Caco-2 (cell line): Measurements from ENCODE around the gene MOK. TPM values are rescaled to one million over a fixed set of nuclear protein-coding genes. Genes with fewer than 3 reads are reported as not detected.

Experiments
- BruUV-seq: library from RNA; stranded (reverse); fragments of 400-500 nt; replicated peaks from 2 replicates; lab custom pipeline; 2021; lab: Mats Ljungman, UMichigan
- CTCF ChIA-PET: fragments of 300-600 bp; sonication (Branson Sonifier 250); formaldehyde crosslinking; loops from one replicate; lab custom pipeline; 2022; ENCODE audit warnings: antibody characterized with exemption; lab: Charles Lee
- POLR2A ChIA-PET: fragments of 300-600 bp; sonication (Branson Sonifier 250); formaldehyde crosslinking; loops from one replicate; lab custom pipeline; 2022; ENCODE audit warnings: antibody characterized with exemption; lab: Charles Lee
- DNase-seq, 2 experiments: peaks; one replicate each; pipeline versions ENCODE4 v3.0.0 to v3.0.0-alpha.2; 2020 to 2022
- H3K27me3 ChIP-seq: replicated peaks from 2 replicates; pipeline ENCODE4 v1.6.0; 2011; ENCODE audit warnings: low read length; ENCODE audit not compliant: control insufficient read depth, insufficient read depth
- H3K36me3 ChIP-seq: 2 replicates; pipeline ENCODE4 v1.5.1; 2011; ENCODE audit warnings: low read length; ENCODE audit not compliant: control insufficient read depth, insufficient read depth
- H3K4me1 ChIP-seq: fragments of 250-450 bp; sonication (Bioruptor Pico); 2 replicates; pipeline ENCODE4 v1.5.1; 2020; ENCODE audit warnings: mild to moderate bottlenecking
- H3K4me3 ChIP-seq: 2 replicates; pipeline ENCODE4 v1.5.1; 2011; ENCODE audit warnings: low read depth, mild to moderate bottlenecking, control low read depth, low read length
- H3K9me3 ChIP-seq: fragments of 250-450 bp; sonication (Bioruptor Pico); 2 replicates; pipeline ENCODE4 v1.5.1; 2020; ENCODE audit warnings: mild to moderate bottlenecking, moderate library complexity
- H3K27ac Mint-ChIP-seq: one replicate; pipeline ENCODE4 v1.8.0; 2022; ENCODE audit warnings: mixed read lengths; ENCODE audit not compliant: unreplicated experiment
- H3K27me3 Mint-ChIP-seq: one replicate; pipeline ENCODE4 v1.8.0; 2022; ENCODE audit warnings: mixed read lengths; ENCODE audit not compliant: insufficient read depth, unreplicated experiment
- H3K36me3 Mint-ChIP-seq: one replicate; pipeline ENCODE4 v1.8.0; 2022; ENCODE audit warnings: mild to moderate bottlenecking, mixed read lengths; ENCODE audit not compliant: insufficient read depth, unreplicated experiment
- H3K4me1 Mint-ChIP-seq: one replicate; pipeline ENCODE4 v1.8.0; 2022; ENCODE audit warnings: low read depth, mixed read lengths; ENCODE audit not compliant: unreplicated experiment
- H3K4me3 Mint-ChIP-seq: one replicate; pipeline ENCODE4 v1.8.0; 2022; ENCODE audit warnings: mild to moderate bottlenecking, moderate library complexity, mixed read lengths; ENCODE audit not compliant: unreplicated experiment
- H3K9me3 Mint-ChIP-seq: one replicate; pipeline ENCODE4 v1.8.0; 2022; ENCODE audit warnings: mixed read lengths; ENCODE audit not compliant: unreplicated experiment
- intact Hi-C: fragments of 100-400 bp; cut with micrococcal nuclease; formaldehyde crosslinking; loops from one replicate; pipeline ENCODE4 v1.10.0; 2022; ENCODE audit not compliant: unreplicated experiment
- total RNA-seq: library from RNA; stranded (reverse); gene quantifications from 2 replicates; pipeline ENCODE4 v1.2.3, GENCODE V29; 2022
- TF ChIP-seq, protein P1 (sequence below), 2 experiments: fragments of 200-600 bp in 1 of 2; IDR thresholded peaks; 1 replicate in 1 of 2; 2 replicates in 1 of 2; pipeline versions ENCODE4 v1.5.1 to v1.8.0; 2011 to 2022; ENCODE audit warnings: antibody characterized with exemption in 1 of 2, control low read depth in 1 of 2, inconsistent platforms in 1 of 2, low read depth in 1 of 2, low read length in 1 of 2, mild to moderate bottlenecking in 1 of 2, moderate library complexity in 1 of 2; ENCODE audit not compliant: insufficient read depth in 1 of 2, severe bottlenecking in 1 of 2, unreplicated experiment in 1 of 2

Gene MOK
- total RNA-seq, 1 experiment from 2014 or later: 1.4 TPM

DNA sequence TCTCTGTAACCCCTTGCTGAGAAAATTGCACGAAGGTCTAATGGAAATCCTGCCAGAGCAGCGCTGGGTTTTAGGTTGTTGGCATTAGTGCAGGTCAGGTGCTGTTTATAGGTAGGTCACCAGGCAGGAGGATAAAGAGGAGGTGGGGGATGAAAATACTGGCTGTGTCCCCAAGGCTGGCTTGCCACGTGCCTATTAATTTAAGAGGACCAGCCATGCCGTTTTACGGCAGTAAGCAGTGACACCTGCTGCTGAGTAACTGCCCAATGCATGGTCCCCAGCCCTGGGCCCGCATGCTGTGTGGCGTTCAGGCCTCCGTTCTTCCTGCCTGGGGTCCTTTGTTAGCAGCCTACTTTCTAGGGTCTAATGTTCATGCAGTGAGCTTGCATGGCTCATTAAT, 98.0 kb downstream of the MOK start:
- TF ChIP-seq, protein P1, sequence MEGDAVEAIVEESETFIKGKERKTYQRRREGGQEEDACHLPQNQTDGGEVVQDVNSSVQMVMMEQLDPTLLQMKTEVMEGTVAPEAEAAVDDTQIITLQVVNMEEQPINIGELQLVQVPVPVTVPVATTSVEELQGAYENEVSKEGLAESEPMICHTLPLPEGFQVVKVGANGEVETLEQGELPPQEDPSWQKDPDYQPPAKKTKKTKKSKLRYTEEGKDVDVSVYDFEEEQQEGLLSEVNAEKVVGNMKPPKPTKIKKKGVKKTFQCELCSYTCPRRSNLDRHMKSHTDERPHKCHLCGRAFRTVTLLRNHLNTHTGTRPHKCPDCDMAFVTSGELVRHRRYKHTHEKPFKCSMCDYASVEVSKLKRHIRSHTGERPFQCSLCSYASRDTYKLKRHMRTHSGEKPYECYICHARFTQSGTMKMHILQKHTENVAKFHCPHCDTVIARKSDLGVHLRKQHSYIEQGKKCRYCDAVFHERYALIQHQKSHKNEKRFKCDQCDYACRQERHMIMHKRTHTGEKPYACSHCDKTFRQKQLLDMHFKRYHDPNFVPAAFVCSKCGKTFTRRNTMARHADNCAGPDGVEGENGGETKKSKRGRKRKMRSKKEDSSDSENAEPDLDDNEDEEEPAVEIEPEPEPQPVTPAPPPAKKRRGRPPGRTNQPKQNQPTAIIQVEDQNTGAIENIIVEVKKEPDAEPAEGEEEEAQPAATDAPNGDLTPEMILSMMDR (IDR thresholded peaks at IDR 0.05; ENCODE audit: insufficient read depth in 1 of 2, low read depth in 1 of 2, low read length in 1 of 2, severe bottlenecking in 1 of 2, unreplicated experiment in 1 of 2): no peak
- BruUV-seq: no TSS peak
- intact Hi-C loops: loop anchor here (5.0 kb wide), 1 partner anchor 160 kb away; no protein-coding TSS in a partner anchor
- H3K27ac Mint-ChIP-seq: peak overlapping the region; percentile 36
- no peaks in the 10 kb centered on the region for H3K9me3 ChIP-seq
- DNase-seq: no peak
- no peak overlapping the region for H3K4me3 ChIP-seq
- H3K27me3 Mint-ChIP-seq: no peaks in the 10 kb centered on the region
- no peaks in the 10 kb centered on the region; the same call in 1 of the 2 replicates for H3K36me3 ChIP-seq
- no peaks in the 10 kb centered on the region for H3K9me3 Mint-ChIP-seq
- POLR2A ChIA-PET: no interaction called here
- no peaks in the 10 kb centered on the region for H3K4me1 ChIP-seq
- H3K27me3 ChIP-seq: no peaks in the 10 kb centered on the region
- H3K4me3 Mint-ChIP-seq: no peak overlapping the region
- H3K4me1 Mint-ChIP-seq: no peaks in the 10 kb centered on the region
- CTCF ChIA-PET: no interaction called here
- H3K36me3 Mint-ChIP-seq: peaks cover 30% of the 10 kb centered on the region

DNA sequence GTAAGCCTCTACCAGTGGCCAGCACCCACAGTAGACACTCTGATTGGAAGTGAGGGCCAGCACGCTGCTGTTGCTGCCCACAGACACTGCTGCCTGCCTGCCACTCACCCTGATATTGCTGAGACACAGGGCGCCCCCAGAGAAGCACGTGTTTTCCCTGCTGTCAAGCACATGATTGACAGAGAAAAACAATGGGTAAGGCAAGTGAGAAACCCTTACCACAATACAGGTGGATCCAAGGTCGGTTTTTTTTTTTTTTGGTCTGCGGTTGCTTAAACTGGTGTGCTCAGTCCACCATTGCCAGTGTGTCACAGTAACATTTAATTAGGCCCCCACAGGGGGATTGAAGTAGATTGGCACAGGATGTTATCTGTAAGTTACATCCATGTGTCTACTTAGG, 99.4 kb downstream of the MOK start:
- H3K36me3 Mint-ChIP-seq: peaks cover 38% of the 10 kb centered on the region
- H3K9me3 Mint-ChIP-seq: no peaks in the 10 kb centered on the region
- no TSS peak for BruUV-seq
- Histone ChIP-seq H3K27me3 (no peaks in the 10 kb centered on the region), H3K4me1 (no peaks in the 10 kb centered on the region), H3K36me3 (no peaks in the 10 kb centered on the region), H3K4me3 (no peak overlapping the region), H3K9me3 (no peaks in the 10 kb centered on the region)
- POLR2A ChIA-PET: no interaction called here
- H3K27me3 Mint-ChIP-seq: no peaks in the 10 kb centered on the region
- no peak for DNase-seq
- H3K4me3 Mint-ChIP-seq: no peak overlapping the region
- H3K4me1 Mint-ChIP-seq: no peaks in the 10 kb centered on the region
- intact Hi-C loops: loop anchor here (5.0 kb wide), 1 partner anchor 158 kb away; no protein-coding TSS in a partner anchor
- TF ChIP-seq, protein P1 (IDR thresholded peaks at IDR 0.05; ENCODE audit: insufficient read depth in 1 of 2, low read depth in 1 of 2, low read length in 1 of 2, severe bottlenecking in 1 of 2, unreplicated experiment in 1 of 2): no peak
- H3K27ac Mint-ChIP-seq: no peak overlapping the region
- CTCF ChIA-PET: no interaction called here

DNA sequence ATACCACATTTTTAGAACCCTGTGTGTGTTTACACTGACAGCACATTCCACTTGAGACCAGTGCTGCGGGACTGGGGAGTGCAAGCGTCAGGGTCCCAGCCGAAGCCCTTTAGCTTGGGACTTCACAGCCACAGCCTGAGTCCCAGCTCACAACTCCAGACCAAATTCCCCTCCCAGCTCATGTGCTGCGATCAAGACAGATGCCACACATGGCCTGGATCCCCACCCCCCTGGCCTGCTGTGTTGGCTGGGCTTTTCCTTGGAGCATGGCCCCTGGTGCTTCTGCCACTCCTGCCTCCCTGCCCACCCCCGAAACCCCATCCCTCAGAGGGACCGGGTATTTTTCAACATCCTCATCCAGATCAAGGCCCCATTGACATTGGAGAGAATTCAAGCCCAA, 101.6 kb downstream of the MOK start:
- H3K27me3 Mint-ChIP-seq: no peaks in the 10 kb centered on the region
- intact Hi-C loops: no loop called here
- Histone ChIP-seq H3K4me1 (no peaks in the 10 kb centered on the region), H3K36me3 (peaks cover 1% of the 10 kb centered on the region; the same call in 1 of the 2 replicates), H3K4me3 (no peak overlapping the region), H3K9me3 (no peaks in the 10 kb centered on the region), H3K27me3 (no peaks in the 10 kb centered on the region)
- ChIA-PET CTCF (no interaction called here), POLR2A (no interaction called here)
- peaks cover 44% of the 10 kb centered on the region for H3K36me3 Mint-ChIP-seq
- H3K4me1 Mint-ChIP-seq: no peaks in the 10 kb centered on the region
- no peak for DNase-seq
- no peak overlapping the region for H3K4me3 Mint-ChIP-seq
- no peaks in the 10 kb centered on the region for H3K9me3 Mint-ChIP-seq
- no peak overlapping the region for H3K27ac Mint-ChIP-seq
- TF ChIP-seq, protein P1 (IDR thresholded peaks at IDR 0.05; ENCODE audit: insufficient read depth in 1 of 2, low read depth in 1 of 2, low read length in 1 of 2, severe bottlenecking in 1 of 2, unreplicated experiment in 1 of 2): no peak
- no TSS peak for BruUV-seq
